Loucy (cell line): ENCODE data around the gene STUB1.
A peak's percentile ranks its signal among the peaks of the same experiment; 100 is the strongest.

Source experiments
- H2AFZ ChIP-seq: fragments of 200-600 bp; sonication (generic); 2 replicates; pipeline ENCODE4 v1.6.0; 2016; ENCODE audit warnings: antibody characterized with exemption, mild to moderate bottlenecking, low read length, moderate library complexity
- H3F3A ChIP-seq: fragments of 200-600 bp; 2 replicates; pipeline ENCODE4 v1.6.0; 2016; ENCODE audit warnings: antibody characterized with exemption, low read depth, mild to moderate bottlenecking
- H3K27me3 ChIP-seq: fragments of 200-600 bp; sonication (generic); 2 replicates; pipeline ENCODE4 v1.6.1; 2014; ENCODE audit warnings: low read length, mild to moderate bottlenecking; ENCODE audit not compliant: insufficient read depth, poor library complexity, severe bottlenecking
- H3K36me3 ChIP-seq: fragments of 200-600 bp; sonication (generic); 2 replicates; pipeline ENCODE4 v1.6.1; 2016; ENCODE audit warnings: low read length; ENCODE audit not compliant: insufficient read depth
- H3K4me1 ChIP-seq: fragments of 200-600 bp; sonication (generic); 2 replicates; pipeline ENCODE4 v1.5.1; 2014; ENCODE audit warnings: low read length, mild to moderate bottlenecking; ENCODE audit not compliant: insufficient read depth, poor library complexity, severe bottlenecking
- H3K4me2 ChIP-seq: fragments of 200-600 bp; sonication (generic); 2 replicates; pipeline ENCODE4 v1.6.0; 2014; ENCODE audit warnings: antibody characterized with exemption, low read length, low read depth, mild to moderate bottlenecking; ENCODE audit not compliant: poor library complexity, severe bottlenecking
- H3K4me3 ChIP-seq: fragments of 200-600 bp; sonication (generic); 2 replicates; pipeline ENCODE4 v1.5.1; 2014; ENCODE audit warnings: low read length, mild to moderate bottlenecking, mixed read lengths; ENCODE audit not compliant: poor library complexity, severe bottlenecking
- H3K79me2 ChIP-seq: fragments of 200-600 bp; sonication (generic); 2 replicates; pipeline ENCODE4 v1.6.1; 2014; ENCODE audit warnings: low read length; ENCODE audit not compliant: insufficient read depth
- H3K9ac ChIP-seq: fragments of 200-600 bp; sonication (generic); 2 replicates; pipeline ENCODE4 v1.6.0; 2014; ENCODE audit warnings: mild to moderate bottlenecking, low read depth, low read length, moderate library complexity; ENCODE audit not compliant: poor library complexity, severe bottlenecking
- H3K9me2 ChIP-seq: fragments of 200-600 bp; sonication (generic); replicated peaks from 2 replicates; pipeline ENCODE4 v1.6.1; 2016; ENCODE audit warnings: low read depth, low read length, mixed read lengths
- H3K9me3 ChIP-seq: fragments of 200-600 bp; sonication (generic); 2 replicates; pipeline ENCODE4 v1.6.1; 2014; ENCODE audit warnings: mild to moderate bottlenecking, antibody characterized with exemption, low read length, low read depth; ENCODE audit not compliant: insufficient read depth
- H4K20me1 ChIP-seq: fragments of 200-600 bp; sonication (generic); 2 replicates; pipeline ENCODE4 v1.6.0; 2014; ENCODE audit warnings: antibody characterized with exemption, low read length, mild to moderate bottlenecking; ENCODE audit not compliant: insufficient read depth, poor library complexity, severe bottlenecking
- CTCF ChIP-seq: fragments of 200-600 bp; sonication (generic); conservative IDR thresholded peaks from 2 replicates; pipeline ENCODE4 v1.5.1; 2014; ENCODE audit warnings: mild to moderate bottlenecking, antibody characterized with exemption, low read length
- EZH2phosphoT487 ChIP-seq: fragments of 200-600 bp; IDR thresholded peaks from 2 replicates; pipeline ENCODE4 v1.6.1; 2018; ENCODE audit warnings: antibody characterized with exemption, mild to moderate bottlenecking, moderate library complexity, borderline replicate concordance

The STUB1 gene

GRCh38 chr16:726188-726437 lies 45.9 kb downstream of the STUB1 start:
- no peak for TF ChIP-seq CTCF
- TF ChIP-seq EZH2phosphoT487, result no peak
- H3K4me3 ChIP-seq, result no peak overlapping the region
- H3K4me1 ChIP-seq, result no peaks in the 10 kb centered on the region
- no peaks in the 10 kb centered on the region for H3K9me3 ChIP-seq
- H3K4me2 ChIP-seq, result no peak overlapping the region
- no peaks in the 10 kb centered on the region for H4K20me1 ChIP-seq
- no peaks in the 10 kb centered on the region for H3K79me2 ChIP-seq
- H3K9ac ChIP-seq, result no peak overlapping the region
- no peaks in the 10 kb centered on the region for H3K36me3 ChIP-seq
- H3F3A ChIP-seq, result no peaks in the 10 kb centered on the region
- no peak overlapping the region for H2AFZ ChIP-seq
- no peaks in the 10 kb centered on the region for H3K9me2 ChIP-seq
- H3K27me3 ChIP-seq, result no peaks in the 10 kb centered on the region

- TF ChIP-seq CTCF (no peak), EZH2phosphoT487 (no peak)
- no peaks in the 10 kb centered on the region for H3K9me3 ChIP-seq
- peak within 1 kb of the TSS; percentile 70 for H3K4me3 ChIP-seq
- no peaks in the 10 kb centered on the region for H3K27me3 ChIP-seq
- peak within 1 kb of the TSS; percentile 67 for H3K9ac ChIP-seq
- H4K20me1 ChIP-seq, result no peaks in the 10 kb centered on the region
- H3K36me3 ChIP-seq, result no peaks in the 10 kb centered on the region
- no peaks in the 10 kb centered on the region for H3F3A ChIP-seq
- peak within 1 kb of the TSS; percentile 81 for H3K4me2 ChIP-seq
- no peaks in the 10 kb centered on the region for H3K4me1 ChIP-seq
- no peaks in the 10 kb centered on the region for H3K9me2 ChIP-seq
- no peak within 1 kb of the TSS for H2AFZ ChIP-seq
- no peaks in the 10 kb centered on the region for H3K79me2 ChIP-seq
Observed at GRCh38 chr16:726438-727290, 46.5 kb downstream of the STUB1 start, which contains the start of the genes CCDC78 and HAGHL. Gene CCDC78 (minus strand): TSS chr16:726443. CDS start chr16:726367, 76 bp downstream. Gene HAGHL (plus strand): TSS chr16:727106. CDS start chr16:727510, 404 bp downstream.

GRCh38 chr16:727291-727977 lies 47.2 kb downstream of the STUB1 start:
- peak overlapping the region; percentile 81 for H3K4me2 ChIP-seq
- H3K36me3 ChIP-seq, result no peaks in the 10 kb centered on the region
- H3K27me3 ChIP-seq, result no peaks in the 10 kb centered on the region
- peak overlapping the region; percentile 70 for H3K4me3 ChIP-seq
- H3K9me2 ChIP-seq, result no peaks in the 10 kb centered on the region
- H3K9ac ChIP-seq, result peak overlapping the region; percentile 67
- H2AFZ ChIP-seq, result no peak overlapping the region
- no peak for TF ChIP-seq CTCF
- TF ChIP-seq EZH2phosphoT487, result no peak
- no peaks in the 10 kb centered on the region for H3K9me3 ChIP-seq
- H3K79me2 ChIP-seq, result no peaks in the 10 kb centered on the region
- H3K4me1 ChIP-seq, result no peaks in the 10 kb centered on the region
- no peaks in the 10 kb centered on the region for H3F3A ChIP-seq
- H4K20me1 ChIP-seq, result no peaks in the 10 kb centered on the region
